H1 (cell line): Measurements from ENCODE around the gene ADM2. TPM values are rescaled to one million over a fixed set of nuclear protein-coding genes. Genes with fewer than 3 reads are reported as not detected.

Experiments
- CTCF ChIA-PET: fragments of 300-600 bp; sonication (Branson Sonifier 250); formaldehyde crosslinking; loops from one replicate; lab custom pipeline; 2021; ENCODE audit not compliant: partially characterized antibody; lab: Charles Lee
- POLR2A ChIA-PET: fragments of 300-600 bp; sonication (Branson Sonifier 250); formaldehyde crosslinking; loops from one replicate; lab custom pipeline; 2021; ENCODE audit warnings: inconsistent platforms; ENCODE audit not compliant: partially characterized antibody; lab: Charles Lee
- DNase-seq, 2 experiments: peaks; one replicate each; pipeline versions ENCODE4 v3.0.0 to v3.0.0-alpha.2; 2010 to 2022; ENCODE audit warnings: low spot score in 2 of 2, low read depth in 1 of 2, mixed read lengths in 1 of 2
- FAIRE-seq: peaks from 2 replicates; lab custom pipeline; 2011; peaks lifted over from hg19 to GRCh38; lab: Jason Lieb, UNC
- H2AFZ ChIP-seq: 2 replicates; pipeline ENCODE4 v1.8.1; 2012; ENCODE audit warnings: low read length, inconsistent platforms
- H2AK5ac ChIP-seq: 2 replicates; pipeline ENCODE4 v1.6.1; 2013; ENCODE audit warnings: low read depth, low read length
- H2BK120ac ChIP-seq: replicated peaks from 2 replicates; pipeline ENCODE3; 2013; ENCODE audit warnings: low read depth, low read length, inconsistent platforms
- H2BK12ac ChIP-seq: 2 replicates; pipeline ENCODE4 v1.6.1; 2013; ENCODE audit warnings: low read depth, low read length
- H2BK15ac ChIP-seq: 2 replicates; pipeline ENCODE4 v1.6.1; 2013; ENCODE audit warnings: low read length
- H2BK20ac ChIP-seq: 2 replicates; pipeline ENCODE4 v1.6.1; 2013; ENCODE audit warnings: low read length
- H2BK5ac ChIP-seq: 2 replicates; pipeline ENCODE4 v1.6.1; 2013; ENCODE audit warnings: low read depth, low read length
- H3K14ac ChIP-seq: 2 replicates; pipeline ENCODE4 v1.6.1; 2013; ENCODE audit warnings: inconsistent platforms; ENCODE audit not compliant: insufficient read length
- H3K18ac ChIP-seq: 2 replicates; pipeline ENCODE4 v1.6.1; 2013; ENCODE audit warnings: low read length; ENCODE audit errors: extremely low read depth
- H3K23ac ChIP-seq: 2 replicates; pipeline ENCODE4 v1.6.1; 2013; ENCODE audit warnings: inconsistent platforms; ENCODE audit not compliant: insufficient read length
- H3K23me2 ChIP-seq: 2 replicates; pipeline ENCODE4 v1.6.1; 2013; ENCODE audit warnings: low read depth, low read length
- H3K27ac ChIP-seq: 2 replicates; pipeline ENCODE4 v1.6.1; 2011; ENCODE audit warnings: low read depth, low read length, inconsistent platforms
- H3K27me3 ChIP-seq, 4 experiments: replicated peaks in 1 of 4; 1 replicate in 1 of 4; 2 replicates in 3 of 4; pipeline versions ENCODE4 v1.6.1 to v1.8.1; 2011 to 2013; ENCODE audit warnings: low read length in 3 of 4, mild to moderate bottlenecking in 3 of 4, inconsistent platforms in 2 of 4, mixed read lengths in 2 of 4, moderate library complexity in 1 of 4; ENCODE audit not compliant: control insufficient read depth in 3 of 4, insufficient read depth in 3 of 4; ENCODE audit errors: extremely low read depth in 1 of 4
- H3K36me3 ChIP-seq, 4 experiments: 2 replicates each; pipeline versions ENCODE4 v1.6.1 to v1.8.1; 2011 to 2013; ENCODE audit warnings: mild to moderate bottlenecking in 4 of 4, low read length in 3 of 4, moderate library complexity in 2 of 4, control low read depth in 1 of 4, inconsistent platforms in 1 of 4; ENCODE audit not compliant: insufficient read depth in 4 of 4, control insufficient read depth in 2 of 4
- H3K4ac ChIP-seq: replicated peaks from 2 replicates; pipeline ENCODE3; 2013; ENCODE audit warnings: low read length, low read depth, mixed read lengths, inconsistent platforms; ENCODE audit not compliant: insufficient read length
- H3K4me1 ChIP-seq, 4 experiments: replicated peaks in 1 of 4; 1 replicate in 1 of 4; 2 replicates in 3 of 4; pipeline versions ENCODE4 v1.6.1 to v1.8.1; 2011 to 2013; ENCODE audit warnings: low read length in 3 of 4, inconsistent platforms in 2 of 4, mixed read lengths in 1 of 4; ENCODE audit not compliant: insufficient read depth in 4 of 4, control insufficient read depth in 3 of 4
- H3K4me2 ChIP-seq, 2 experiments: 2 replicates each; pipeline versions ENCODE4 v1.6.1 to v1.8.1; 2011 to 2013; ENCODE audit warnings: low read depth in 2 of 2, low read length in 2 of 2, control low read depth in 1 of 2, inconsistent platforms in 1 of 2, mild to moderate bottlenecking in 1 of 2; ENCODE audit not compliant: insufficient read depth in 1 of 2
- H3K4me3 ChIP-seq, 4 experiments: fragments of 200-600, 300-600 bp in 1 of 4; sonication (generic), shearing (Covaris generic), sonication (Bioruptor Twin) in 1 of 4; 2 replicates each; pipeline versions ENCODE4 v1.5.1 to v1.8.1; 2011 to 2016; ENCODE audit warnings: low read length in 4 of 4, low read depth in 3 of 4, control low read depth in 2 of 4, inconsistent platforms in 2 of 4, mild to moderate bottlenecking in 2 of 4, mixed read lengths in 1 of 4, moderate library complexity in 1 of 4; ENCODE audit not compliant: insufficient read depth in 2 of 4; ENCODE audit errors: extremely low read depth in 1 of 4
- H3K56ac ChIP-seq: replicated peaks from 2 replicates; pipeline ENCODE3; 2013; ENCODE audit warnings: low read depth, mild to moderate bottlenecking, mixed read lengths, low read length, inconsistent platforms; ENCODE audit not compliant: insufficient read length
- H3K79me1 ChIP-seq: 2 replicates; pipeline ENCODE4 v1.6.1; 2013; ENCODE audit warnings: low read depth, low read length, control low read depth
- H3K79me2 ChIP-seq, 2 experiments: 2 replicates each; pipeline versions ENCODE4 v1.6.1 to v1.8.1; 2012 to 2013; ENCODE audit warnings: low read length in 2 of 2, mild to moderate bottlenecking in 2 of 2, inconsistent platforms in 1 of 2; ENCODE audit not compliant: insufficient read depth in 2 of 2, control insufficient read depth in 1 of 2
- H3K9ac ChIP-seq, 4 experiments: replicated peaks in 1 of 4; 1 replicate in 1 of 4; 2 replicates in 3 of 4; pipeline versions ENCODE4 v1.6.1 to v1.8.1; 2011 to 2013; ENCODE audit warnings: low read depth in 3 of 4, low read length in 3 of 4, control low read depth in 2 of 4, mild to moderate bottlenecking in 2 of 4, moderate library complexity in 2 of 4, inconsistent platforms in 1 of 4; ENCODE audit errors: extremely low read depth in 1 of 4
- H3K9me3 ChIP-seq, 2 experiments: 2 replicates each; pipeline versions ENCODE4 v1.6.1 to v1.8.1; 2012 to 2013; ENCODE audit warnings: mild to moderate bottlenecking in 2 of 2, moderate library complexity in 2 of 2, control low read depth in 1 of 2, inconsistent platforms in 1 of 2, low read depth in 1 of 2, low read length in 1 of 2, mixed read lengths in 1 of 2; ENCODE audit not compliant: insufficient read depth in 2 of 2
- H4K20me1 ChIP-seq, 2 experiments: replicated peaks in 1 of 2; 2 replicates each; pipeline versions ENCODE3 to v1.8.1; 2011 to 2013; ENCODE audit warnings: inconsistent platforms in 2 of 2, low read length in 2 of 2, mild to moderate bottlenecking in 1 of 2; ENCODE audit not compliant: insufficient read depth in 2 of 2, control insufficient read depth in 1 of 2
- H4K5ac ChIP-seq: 2 replicates; pipeline ENCODE4 v1.6.1; 2013; ENCODE audit warnings: low read length, low read depth, mixed read lengths, inconsistent platforms; ENCODE audit not compliant: insufficient read length
- H4K8ac ChIP-seq: 2 replicates; pipeline ENCODE4 v1.8.0; 2013; ENCODE audit warnings: mild to moderate bottlenecking, moderate library complexity, low read length, inconsistent platforms; ENCODE audit not compliant: insufficient read depth; ENCODE audit errors: extremely low read depth
- H4K91ac ChIP-seq: replicated peaks from 2 replicates; pipeline ENCODE3; 2013; ENCODE audit warnings: low read length, mixed read lengths, inconsistent platforms; ENCODE audit not compliant: insufficient read length
- ATF2 ChIP-seq: IDR thresholded peaks from 2 replicates; pipeline ENCODE4 v1.6.1; 2012; ENCODE audit warnings: low read length, inconsistent platforms
- CHD1 ChIP-seq: IDR thresholded peaks from 2 replicates; pipeline ENCODE4 v1.6.1; 2012; ENCODE audit warnings: low read depth, low read length, improper control_type of control experiment
- JUND ChIP-seq: IDR thresholded peaks from 2 replicates; pipeline ENCODE4 v1.6.1; 2011; ENCODE audit warnings: mild to moderate bottlenecking, improper control_type of control experiment, low read length
- KDM5A ChIP-seq: fragments of 200-600 bp; IDR thresholded peaks from 2 replicates; pipeline ENCODE4 v1.7.1; 2012; ENCODE audit warnings: mild to moderate bottlenecking, low read length, inconsistent platforms, mixed read lengths
- RFX5 ChIP-seq: IDR thresholded peaks from 2 replicates; pipeline ENCODE4 v1.6.1; 2011; ENCODE audit warnings: low read depth, low read length, improper control_type of control experiment, borderline replicate concordance
- YY1 ChIP-seq: IDR thresholded peaks from 2 replicates; pipeline ENCODE4 v1.6.1; 2011; ENCODE audit warnings: low read depth, mild to moderate bottlenecking, low read length
- WGBS, 2 experiments: shearing (Covaris generic) in 1 of 2; methylation state at CpG; one replicate each; pipeline versions ENCODE4 v1.1.6 to v1.1.7; 2013 to 2015; ENCODE audit warnings: low lambda C conversion rate in 2 of 2, mixed read lengths in 2 of 2, inconsistent platforms in 1 of 2, low coverage in 1 of 2, missing lambda C conversion rate in 1 of 2; ENCODE audit not compliant: insufficient replicate concordance in 2 of 2, insufficient coverage in 1 of 2, insufficient read length in 1 of 2; ENCODE audit errors: extremely low coverage in 1 of 2, missing lambda C conversion rate in 1 of 2; 5-methylcytosine and 5-hydroxymethylcytosine counted together
- polyA plus RNA-seq, 7 experiments: library from polyadenylated mRNA; depleted of rRNA in 3 of 7; stranded (reverse) in 5 of 7; unstranded in 2 of 7; fragments of >200 nt in 5 of 7; fragments of 200-250 nt in 2 of 7; gene quantifications; 1 replicate in 5 of 7; 2 replicates in 1 of 7; 4 replicates in 1 of 7; pipeline versions ENCODE4 v1.2.1 to v1.2.3, GENCODE V29; 2011 to 2013; ENCODE audit warnings: missing spikeins in 2 of 7, mixed read lengths in 2 of 7
- total RNA-seq: library from RNA; stranded (reverse); fragmentation: NEBNext Ultra II Directional; extraction: Animal tissue kit (Norgen Biotek cat#: 25700); gene quantifications from 2 replicates; pipeline ENCODE4 v1.2.1, GENCODE V29; 2021

Gene ADM2
- total and polyA plus RNA-seq, 2 of the 8 experiments (the other 6 are each of a cell fraction or from before 2014, with no cell fraction given) = 3.3 to 7.5 TPM

- H4K91ac ChIP-seq = no peak overlapping the region
- no peaks in the 10 kb centered on the region for H3K23me2 ChIP-seq
- H3K79me1 ChIP-seq = peaks cover 13% of the 10 kb centered on the region; the same call in 1 of the 2 replicates
- H3K79me2 ChIP-seq = peaks cover 10 to 31% of the 10 kb centered on the region in 2 experiments
- H2AK5ac ChIP-seq = no peak overlapping the region
- no peaks in the 10 kb centered on the region for H3K4me1 ChIP-seq
- H2BK12ac ChIP-seq = no peak overlapping the region
- DNase-seq = no peak
- peak overlapping the region; percentile 24; the same call in 1 of the 2 replicates for H2BK5ac ChIP-seq
- no peak overlapping the region for H3K4me3 ChIP-seq
- no peaks in the 10 kb centered on the region for H3K27me3 ChIP-seq
- H3K9me3 ChIP-seq = no peaks in the 10 kb centered on the region
- peaks cover 9 to 18% of the 10 kb centered on the region in 2 experiments for H4K20me1 ChIP-seq
- H3K36me3 ChIP-seq = peaks cover 0 to 12% (median 7%) of the 10 kb centered on the region in 4 experiments; a peak in 5 of 8 replicates
- H3K27ac ChIP-seq = no peak overlapping the region
- no peak overlapping the region for H3K9ac ChIP-seq
- H2BK20ac ChIP-seq = no peak overlapping the region
- H4K5ac ChIP-seq = no peak overlapping the region
- H4K8ac ChIP-seq = no peak overlapping the region
- no peak overlapping the region for H3K56ac ChIP-seq
- H2BK120ac ChIP-seq = no peak overlapping the region
- no peak overlapping the region for H3K4ac ChIP-seq
- H2BK15ac ChIP-seq = no peak overlapping the region
- ChIA-PET POLR2A (interaction anchor here (0.7 to 1.1 kb wide), 3 partner anchors 8 to 55 kb away, joined by 3 read pairs; no protein-coding TSS in a partner anchor), CTCF (interaction anchor here (0.6 to 1.0 kb wide), 4 partner anchors 9 to 73 kb away, joined by 3 to 4 read pairs (median 3); partner anchors contain the start of gene SCO2)
- H2AFZ ChIP-seq = no peak overlapping the region
- no peak for TF ChIP-seq YY1
- TF ChIP-seq ATF2 = no peak
- no peak for TF ChIP-seq RFX5
- TF ChIP-seq KDM5A = no peak
- no peak for TF ChIP-seq JUND
- no peak for TF ChIP-seq CHD1
- H3K4me2 ChIP-seq = no peak overlapping the region
- H3K14ac ChIP-seq = no peak overlapping the region
- H3K23ac ChIP-seq = no peak overlapping the region
- WGBS, 2 experiments = 93% methylated on average over 16 of the region's 16 CpGs; no CpG with 5 or more reads in 1 of the 2 experiments
- no peak for FAIRE-seq
- no peak overlapping the region for H3K18ac ChIP-seq
These were observed 35.5 kb downstream of the ADM2 start for GRCh38 chr22:50516891-50517290.
